K562 (cell line): ENCODE measurements around the gene LCE1A. TPM values are rescaled to one million over a fixed set of nuclear protein-coding genes. Genes with fewer than 3 reads are reported as not detected.

Experiments used
- ATAC-seq: fragments of 200-7000 bp; cut with Tn5 transposase; 3 replicates; pipeline ENCODE4 v1.9.1; 2020; ENCODE audit warnings: moderate library complexity
- BruUV-seq: library from RNA; stranded (reverse); fragments of 400-500 nt; replicated peaks from 2 replicates; lab custom pipeline; 2021; lab: Mats Ljungman, UMichigan
- CTCF ChIA-PET: fragments of 300-600 bp; formaldehyde crosslinking; extraction: SDS; loops from one replicate; lab custom pipeline; 2021; ENCODE audit warnings: low intra/inter-chr PET ratio; lab: Yijun Ruan, JAX
- POLR2A ChIA-PET: fragments of 300-600, 350-650 bp; sonication (Branson Sonifier 250); formaldehyde crosslinking; extraction: SDS; loops from one replicate; lab custom pipeline; 2021; ENCODE audit warnings: antibody characterized with exemption, inconsistent platforms; lab: Yijun Ruan, JAX
- DNase-seq, 4 experiments: peaks; one replicate each; pipeline versions ENCODE4 v3.0.0 to v3.0.0-alpha.2; 2011 to 2018; ENCODE audit warnings: low spot score in 3 of 4, mixed read lengths in 3 of 4; ENCODE audit errors: extremely low read depth in 1 of 4
- FAIRE-seq: peaks from 2 replicates; lab custom pipeline; 2011; peaks lifted over from hg19 to GRCh38; lab: Jason Lieb, UNC
- H2AFZ ChIP-seq: 2 replicates; pipeline ENCODE4 v1.6.0; 2011; ENCODE audit warnings: low read depth, low read length, control low read depth, inconsistent platforms
- H3K27ac ChIP-seq: fragments of 200-600 bp; 3 replicates; pipeline ENCODE4 v1.8.0; 2011; ENCODE audit warnings: low read depth, mild to moderate bottlenecking, control low read depth, inconsistent platforms, low read length, moderate library complexity, mixed read lengths; ENCODE audit errors: extremely low read depth
- H3K27me3 ChIP-seq, 2 experiments: fragments of 300-600 bp in 1 of 2; 2 replicates in 1 of 2; 3 replicates in 1 of 2; pipeline versions ENCODE4 v1.6.0 to v1.8.0; 2011; ENCODE audit warnings: inconsistent platforms in 2 of 2, low read length in 2 of 2, mild to moderate bottlenecking in 1 of 2, mixed read lengths in 1 of 2, moderate library complexity in 1 of 2; ENCODE audit not compliant: control insufficient read depth in 2 of 2, insufficient read depth in 2 of 2
- H3K36me3 ChIP-seq: fragments of 300-600 bp; 3 replicates; pipeline ENCODE4 v1.8.0; 2011; ENCODE audit warnings: mild to moderate bottlenecking, low read length, inconsistent platforms; ENCODE audit not compliant: control insufficient read depth, insufficient read depth
- H3K4me1 ChIP-seq, 2 experiments: fragments of 200-600 bp in 1 of 2; replicated peaks in 1 of 2; 2 replicates in 1 of 2; 3 replicates in 1 of 2; pipeline versions ENCODE4 v1.5.1 to v1.8.0; 2011; ENCODE audit warnings: inconsistent platforms in 2 of 2, low read length in 2 of 2, mild to moderate bottlenecking in 1 of 2, mixed read lengths in 1 of 2, moderate library complexity in 1 of 2; ENCODE audit not compliant: control insufficient read depth in 2 of 2, insufficient read depth in 2 of 2
- H3K4me2 ChIP-seq: 2 replicates; pipeline ENCODE4 v1.6.1; 2011; ENCODE audit warnings: low read length, control low read depth, inconsistent platforms, mixed read lengths; ENCODE audit not compliant: insufficient read depth
- H3K4me3 ChIP-seq: fragments of 200-600 bp; sonication (generic), shearing (Covaris generic); 2 replicates; pipeline ENCODE4 v1.5.1; 2016; ENCODE audit warnings: control low read depth, inconsistent platforms
- H3K79me2 ChIP-seq: fragments of 200-600 bp; 3 replicates; pipeline ENCODE4 v1.8.0; 2011; ENCODE audit warnings: low read length, inconsistent platforms; ENCODE audit not compliant: control insufficient read depth, insufficient read depth
- H3K9ac ChIP-seq, 2 experiments: 2 replicates each; pipeline versions ENCODE4 v1.6.0 to v1.6.1; 2011; ENCODE audit warnings: low read depth in 2 of 2, low read length in 2 of 2, control low read depth in 1 of 2, inconsistent platforms in 1 of 2, mild to moderate bottlenecking in 1 of 2, mixed read lengths in 1 of 2; ENCODE audit not compliant: insufficient read depth in 1 of 2
- H3K9me1 ChIP-seq: one replicate; pipeline ENCODE4 v1.6.0; 2011; ENCODE audit warnings: inconsistent platforms, mild to moderate bottlenecking, low read length, moderate library complexity; ENCODE audit not compliant: control insufficient read depth, insufficient read depth
- H3K9me3 ChIP-seq: replicated peaks from 2 replicates; pipeline ENCODE4 v1.5.1; 2011; ENCODE audit warnings: low read depth, low read length, inconsistent platforms; ENCODE audit not compliant: control insufficient read depth, insufficient read depth
- H4K20me1 ChIP-seq: replicated peaks from 2 replicates; pipeline ENCODE4 v1.6.1; 2011; ENCODE audit warnings: low read length, inconsistent platforms, mixed read lengths; ENCODE audit not compliant: control insufficient read depth, insufficient read depth
- AFF4 ChIP-seq: sonication (generic); formaldehyde crosslinking; IDR thresholded peaks from 2 replicates; pipeline ENCODE4 v1.8.0; 2023; ENCODE audit warnings: mild to moderate bottlenecking, missing genetic modification reagents
- BRF2 ChIP-seq: IDR thresholded peaks from 3 replicates; pipeline ENCODE4 v1.6.1; 2011; ENCODE audit warnings: borderline replicate concordance, mild to moderate bottlenecking; ENCODE audit not compliant: insufficient read length, insufficient read depth
- ETS1 ChIP-seq: conservative IDR thresholded peaks from 2 replicates; pipeline ENCODE4 v1.6.1; 2011; ENCODE audit warnings: low read depth, mild to moderate bottlenecking, low read length; ENCODE audit not compliant: control insufficient read depth
- ILF3 ChIP-seq: fragments of 450-650 bp; IDR thresholded peaks from 2 replicates; pipeline ENCODE4 v1.6.1; 2018; ENCODE audit warnings: antibody characterized with exemption, mild to moderate bottlenecking, moderate library complexity, borderline replicate concordance
- MXD1 ChIP-seq: fragments of 250-450 bp; sonication (Bioruptor Pico); IDR thresholded peaks from 2 replicates; pipeline ENCODE4 v1.8.0; 2021; ENCODE audit warnings: borderline replicate concordance, mild to moderate bottlenecking, moderate library complexity; ENCODE audit not compliant: poor library complexity, severe bottlenecking
- SMAD4 ChIP-seq: fragments of 250-450 bp; sonication (Bioruptor Pico); conservative IDR thresholded peaks from 2 replicates; pipeline ENCODE4 v1.8.0; 2021; ENCODE audit warnings: inconsistent platforms, mild to moderate bottlenecking, moderate library complexity
- TSHZ1 ChIP-seq: fragments of 250-450 bp; sonication (Bioruptor Pico); IDR thresholded peaks from 2 replicates; pipeline ENCODE4 v1.4.0; 2020; ENCODE audit warnings: mild to moderate bottlenecking, moderate library complexity
- ZBTB1 ChIP-seq: sonication (generic); formaldehyde crosslinking; IDR thresholded peaks from 2 replicates; pipeline ENCODE4 v1.8.1; 2023; ENCODE audit warnings: missing genetic modification reagents, low read depth, mild to moderate bottlenecking, borderline replicate concordance
- ZNF79 ChIP-seq: fragments of 250-450 bp; sonication (Bioruptor Pico); IDR thresholded peaks from 2 replicates; pipeline ENCODE4 v1.4.0; 2020; ENCODE audit warnings: low read depth, mild to moderate bottlenecking, moderate library complexity
- in situ Hi-C: fragments of 300-500 bp; cut with MboI; formaldehyde crosslinking; loops from 4 replicates; pipeline ENCODE4 v1.15.0; 2018; ENCODE audit warnings: inconsistent platforms, mixed read lengths
- intact Hi-C: fragments of 100-400 bp; cut with micrococcal nuclease; formaldehyde crosslinking; loops from 2 replicates; pipeline ENCODE4 v1.14.2; 2022
- polyA plus RNA-seq, 8 experiments: library from polyadenylated mRNA; depleted of rRNA in 4 of 8; stranded (reverse) in 5 of 8; unstranded in 3 of 8; fragments of >200 nt; fragmentation: Nextera tagmentation in 2 of 8; fragmentation: Illumina TruSeq in 1 of 8; extraction: Ambion mirVana in 2 of 8; extraction: Trizol in 1 of 8; gene quantifications; 2 replicates each; pipeline versions ENCODE4 v1.2.1 to v1.2.3, GENCODE V29; 2011 to 2014; ENCODE audit warnings: inconsistent platforms in 1 of 8, missing spikeins in 1 of 8
- total RNA-seq, 7 experiments: library from RNA; depleted of rRNA in 6 of 7; stranded (reverse); fragments of >200 nt in 6 of 7; fragmentation: Illumina TruSeq in 2 of 7; extraction: Trizol in 2 of 7; gene quantifications; 2 replicates each; pipeline versions ENCODE4 v1.2.1 to v1.2.3, GENCODE V29; 2011 to 2021; ENCODE audit warnings: low replicate concordance in 1 of 7

Gene LCE1A
- total and polyA plus RNA-seq, 9 of the 15 experiments (the other 6 are each of a cell fraction or from before 2014, with no cell fraction given) = not detected

- H3K79me2 ChIP-seq = no peaks in the 10 kb centered on the region
Measured at GRCh38 chr1:152864443-152864842, 37.2 kb downstream of the LCE1A start.

More at GRCh38 chr1:152864443-152864842, 37.2 kb downstream of the LCE1A start:
- H3K9me1 ChIP-seq = no peaks in the 10 kb centered on the region
- H3K9ac ChIP-seq = no peak overlapping the region
- no peak overlapping the region for H3K27ac ChIP-seq
- no peak overlapping the region for H2AFZ ChIP-seq
- no peaks in the 10 kb centered on the region for H4K20me1 ChIP-seq
- no peak overlapping the region for H3K4me2 ChIP-seq
- ChIA-PET CTCF (no interaction called here), POLR2A (interaction anchor here (0.9 kb wide), 1 partner anchor 9 kb away, joined by 3 read pairs; no protein-coding TSS in a partner anchor)
- no peak for TF ChIP-seq TSHZ1 (CRISPR knock-in tag)
- TF ChIP-seq AFF4 (CRISPR knock-in tag) = no peak
- no peak for TF ChIP-seq ZBTB1 (CRISPR knock-in tag)
- no peak for TF ChIP-seq BRF2
- no peak for TF ChIP-seq ETS1
- no peak for TF ChIP-seq SMAD4
- TF ChIP-seq ILF3 = no peak
- no peak for TF ChIP-seq ZNF79 (CRISPR knock-in tag)
- no peak for TF ChIP-seq MXD1 (CRISPR knock-in tag)
- H3K27me3 ChIP-seq = no peaks in the 10 kb centered on the region
- no peaks in the 10 kb centered on the region for H3K4me1 ChIP-seq
- H3K9me3 ChIP-seq = no peaks in the 10 kb centered on the region
- BruUV-seq = no TSS peak
- no peak for ATAC-seq
- FAIRE-seq = no peak
- H3K36me3 ChIP-seq = no peaks in the 10 kb centered on the region
- no peak overlapping the region for H3K4me3 ChIP-seq
- intact Hi-C loops (no loop called here), in situ Hi-C loops (no loop called here)
- no peak for DNase-seq
